ENCODE results near the gene MAGOHB. TPM values are rescaled to one million over a fixed set of nuclear protein-coding genes. Genes with fewer than 3 reads are reported as not detected.
A peak's percentile ranks its signal among the peaks of the same experiment; 100 is the strongest.

Gene MAGOHB
- total and polyA plus RNA-seq, 2 of the 13 experiments (the other 11 are each of a cell fraction or from before 2014, with no cell fraction given), result 7.0 to 49.8 TPM

- no peak for TF ChIP-seq HNF1A (IDR thresholded peaks at IDR 0.05; ENCODE audit: low read depth)
- TF ChIP-seq HNF1A (CRISPR knock-in tag; IDR thresholded peaks at IDR 0.05; ENCODE audit: borderline replicate concordance), result no peak
- TF ChIP-seq TCF7L2 (IDR thresholded peaks at IDR 0.05; ENCODE audit: low read depth, low read length), result no peak
- TF ChIP-seq KMT2B (CRISPR knock-in tag; IDR thresholded peaks at IDR 0.05), result no peak
Observed at GRCh38 chr12:10612984-10613348, 443 bp downstream of the MAGOHB start (continued).

GRCh38 chr12:10612110-10612509 lies 1.3 kb downstream of the MAGOHB start:
- H3K27ac ChIP-seq (ENCODE audit: extremely low read length, insufficient read depth, low read length), result peak overlapping the region; percentile 86
- in situ Hi-C loops (cut with HindIII; ENCODE audit: extremely low pct_ligation_motif_present, low pct_unique_long_range_greater_than_20kb), result no loop called here

More at GRCh38 chr12:10612110-10612509, 1.3 kb downstream of the MAGOHB start:
- no peak overlapping the region for H2AFZ ChIP-seq (ENCODE audit: low read length)
- DNase-seq (ENCODE audit: low spot score) (no peak), ATAC-seq (no peak), FAIRE-seq (no peak)
- H3K9ac ChIP-seq (ENCODE audit: insufficient read depth, low read depth, low read length), result peak overlapping the region; percentile 97
- no peak for TF ChIP-seq CEBPZ (IDR thresholded peaks at IDR 0.05; ENCODE audit: low read length)
- no peak for TF ChIP-seq MBD4 (IDR thresholded peaks at IDR 0.05; ENCODE audit: borderline replicate concordance, low read length)
- TF ChIP-seq RBFOX2 (IDR thresholded peaks at IDR 0.05; ENCODE audit: low read depth, low read length), result 0 out of 2 replicates have a peak, but pooled peaks have one; percentile 22
- no peak for TF ChIP-seq NFRKB (IDR thresholded peaks at IDR 0.05)
- CTCF ChIA-PET (ENCODE audit: low intra/inter-chr PET ratio, low total read pairs), result no interaction called here
- no TSS peak for BruUV-seq (replicated peaks)
- peaks cover 26% of the 10 kb centered on the region for H3K4me1 ChIP-seq (ENCODE audit: insufficient read depth, low read length)
- peak overlapping the region; percentile 67 for H3K4me2 ChIP-seq (ENCODE audit: low read depth, low read length)
- no peaks in the 10 kb centered on the region for H4K20me1 ChIP-seq (ENCODE audit: insufficient read depth, low read length)
- H3K9me3 ChIP-seq (ENCODE audit: low read length), result no peaks in the 10 kb centered on the region
- no peaks in the 10 kb centered on the region; a peak in 1 of 5 replicates for H3K36me3 ChIP-seq (replicated peaks in 1 of 2; ENCODE audit: control insufficient read depth in 1 of 2, insufficient read depth in 2 of 2, low read length in 2 of 2)
- POLR2A ChIA-PET, result no interaction called here
- peaks cover 20% of the 10 kb centered on the region for H3K79me2 ChIP-seq (ENCODE audit: insufficient read depth, low read length)
- 69% methylated on average over 6 of the region's 6 CpGs for WGBS (ENCODE audit: low lambda C conversion rate)
- no peaks in the 10 kb centered on the region; a peak in 1 of 5 replicates for H3K27me3 ChIP-seq (ENCODE audit: control insufficient read depth in 1 of 2, insufficient read depth in 2 of 2, low read length in 2 of 2)
- peak overlapping the region; percentile 89 to 97 (median 90) for H3K4me3 ChIP-seq (replicated peaks in 1 of 3; ENCODE audit: insufficient read depth in 1 of 3, low read depth in 2 of 3, low read length in 3 of 3)
- intact Hi-C loops (cut with micrococcal nuclease; ENCODE audit: unreplicated experiment), result no loop called here

All from HepG2 (cell line).